ENCODE measurements around the gene HACD4.

Gene HACD4

DNA sequence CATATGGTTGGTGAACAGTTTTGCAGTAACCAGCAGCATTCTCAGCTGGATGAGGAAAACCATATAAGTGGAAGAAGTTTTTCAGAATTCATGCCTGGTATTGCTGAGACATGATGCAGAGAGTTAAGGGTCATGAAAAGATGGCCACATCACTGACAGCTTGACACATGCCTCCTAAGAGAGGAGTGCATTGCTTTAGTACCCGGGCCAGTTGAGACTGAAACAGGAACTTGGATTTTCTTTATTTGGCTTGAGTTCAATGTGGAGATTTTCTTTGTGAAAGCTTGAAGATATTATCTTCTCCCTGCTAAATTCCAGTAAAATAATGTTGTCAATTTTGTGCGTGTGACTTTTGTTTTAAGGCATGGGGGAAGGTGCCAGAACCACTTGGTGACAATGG is 35.8 kb downstream of the HACD4 start:
- FAIRE-seq: no peak
- TF ChIP-seq SPI1 (IDR thresholded peaks at IDR 0.05; ENCODE audit: low read depth, low read length) (0 out of 2 replicates have a peak, but pooled peaks have one; percentile 10), POLR2AphosphoS5 (IDR thresholded peaks at IDR 0.05; ENCODE audit: low read depth, low read length) (no peak)
- no peak for DNase-seq (ENCODE audit: insufficient read length, low spot score)

DNA sequence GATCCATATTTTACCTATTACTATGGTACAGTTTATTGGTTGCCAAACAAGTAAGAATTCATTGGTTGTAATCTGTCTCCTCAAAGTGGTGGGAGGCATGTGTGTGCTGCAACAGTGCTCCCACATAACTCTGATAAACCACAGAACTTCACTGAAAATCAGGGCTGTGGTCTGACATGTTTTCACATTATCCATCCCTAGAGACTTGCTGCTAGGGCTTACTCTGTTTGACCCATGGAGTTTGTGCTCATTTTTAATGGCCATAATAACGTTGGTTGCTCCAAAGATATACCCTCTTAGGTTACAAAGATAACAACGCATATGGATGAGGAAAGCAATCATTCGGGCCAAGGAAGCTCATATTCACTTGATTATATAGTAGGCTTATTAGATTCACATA is 37.0 kb downstream of the HACD4 start:
- FAIRE-seq (peak; percentile 84), DNase-seq (ENCODE audit: insufficient read length, low spot score) (no peak)
- no peak for TF ChIP-seq SPI1 (IDR thresholded peaks at IDR 0.05; ENCODE audit: low read depth, low read length)
- TF ChIP-seq POLR2A (IDR thresholded peaks at IDR 0.05; ENCODE audit: low read depth, low read length): no peak
- TF ChIP-seq POU2F2 (IDR thresholded peaks at IDR 0.05; ENCODE audit: low read depth, low read length): no peak
- TF ChIP-seq TAF1 (IDR thresholded peaks at IDR 0.05; ENCODE audit: low read depth, low read length): no peak
- TF ChIP-seq POLR2AphosphoS5 (IDR thresholded peaks at IDR 0.05; ENCODE audit: low read depth, low read length): no peak
- no peak for TF ChIP-seq PAX5 (IDR thresholded peaks at IDR 0.05; ENCODE audit: insufficient read depth, low read length, severe bottlenecking)

DNA sequence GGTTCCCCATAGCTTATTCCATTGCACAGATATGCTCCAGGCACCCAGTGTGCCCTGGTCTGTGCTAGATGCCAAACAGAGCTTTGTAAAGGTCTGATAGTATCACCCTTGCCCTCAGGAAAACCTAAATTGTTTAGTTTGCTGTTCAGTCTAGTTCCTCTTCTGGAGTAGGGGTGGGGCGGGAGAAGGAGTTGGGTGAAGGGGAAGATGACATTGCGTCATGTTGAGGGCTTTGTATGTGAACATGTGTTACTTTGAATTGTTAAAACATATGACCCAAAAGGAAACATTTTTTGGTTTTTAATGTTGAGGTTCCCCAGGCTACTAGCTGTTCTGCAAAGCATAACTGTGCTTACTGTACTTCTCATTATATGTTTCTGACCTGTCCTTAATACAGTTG is 40.6 kb downstream of the HACD4 start:
- FAIRE-seq: no peak
- TF ChIP-seq POLR2AphosphoS5 (IDR thresholded peaks at IDR 0.05; ENCODE audit: low read depth, low read length) (no peak), PAX5 (IDR thresholded peaks at IDR 0.05; ENCODE audit: insufficient read depth, low read length, severe bottlenecking) (no peak), POU2F2 (IDR thresholded peaks at IDR 0.05; ENCODE audit: low read depth, low read length) (no peak), POLR2A (IDR thresholded peaks at IDR 0.05; ENCODE audit: low read depth, low read length) (no peak)
- no peak for DNase-seq (ENCODE audit: insufficient read length, low spot score)

DNA sequence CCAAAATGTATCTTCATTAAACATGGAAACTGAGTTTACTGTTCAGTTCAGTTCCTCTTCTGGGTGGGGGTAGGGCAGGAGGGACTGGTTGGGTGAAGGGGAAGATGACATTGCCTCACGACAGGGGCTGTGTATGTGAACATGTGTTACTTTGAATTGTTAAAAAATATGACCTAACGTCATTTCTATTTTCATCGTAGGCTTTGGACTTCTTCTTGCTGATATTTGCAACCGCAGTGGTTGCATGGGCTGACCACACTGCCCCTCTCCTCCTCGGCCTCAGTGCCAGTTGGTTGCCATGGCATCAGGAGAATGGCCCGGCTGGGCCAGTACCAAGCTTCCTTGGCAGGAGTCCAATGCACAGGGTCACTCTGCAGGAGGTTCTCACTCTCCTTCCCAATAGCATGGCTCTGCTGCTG is 41.5 kb downstream of the HACD4 start:
- TF ChIP-seq SPI1 (IDR thresholded peaks at IDR 0.05; ENCODE audit: low read depth, low read length): 0 out of 2 replicates have a peak, but pooled peaks have one; percentile 31
- TF ChIP-seq TAF1 (IDR thresholded peaks at IDR 0.05; ENCODE audit: low read depth, low read length): no peak
- no peak for TF ChIP-seq PAX5 (IDR thresholded peaks at IDR 0.05; ENCODE audit: insufficient read depth, low read length, severe bottlenecking)
- no peak for DNase-seq (ENCODE audit: insufficient read length, low spot score)
- peak; percentile 63 for FAIRE-seq

DNA sequence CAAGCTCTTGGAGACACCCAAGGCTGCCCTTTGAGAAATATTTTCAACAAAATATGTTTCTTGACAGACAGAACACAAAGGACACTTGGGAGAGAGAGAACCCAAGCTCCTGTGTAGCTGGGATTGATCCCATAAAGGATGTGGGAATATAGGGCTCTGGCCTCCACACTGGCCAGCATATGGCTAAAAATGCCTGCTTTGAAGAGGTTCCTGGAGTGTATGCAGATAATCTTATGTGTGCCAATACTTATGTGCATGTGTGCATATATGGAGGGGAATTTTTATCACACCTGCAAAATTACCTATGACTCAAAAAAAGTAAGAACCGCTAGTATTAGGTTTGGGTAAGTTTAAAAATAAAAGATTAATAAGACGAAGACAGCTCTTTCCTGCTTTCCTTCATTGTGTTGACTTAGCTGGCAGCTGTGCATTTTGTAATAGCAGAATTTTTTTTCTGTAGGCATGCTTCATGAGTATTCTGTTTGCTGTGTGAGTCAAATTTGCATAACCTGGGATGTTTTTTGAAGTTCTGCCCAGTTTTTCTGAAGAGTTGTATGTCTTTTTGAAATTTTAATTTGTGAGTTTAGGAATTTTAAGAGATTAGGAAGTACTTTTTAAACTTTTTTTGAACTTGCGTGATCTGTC is 42.6 kb downstream of the HACD4 start:
- peak; percentile 41 for FAIRE-seq
- no peak for TF ChIP-seq TAF1 (IDR thresholded peaks at IDR 0.05; ENCODE audit: low read depth, low read length)
- no peak for DNase-seq (ENCODE audit: insufficient read length, low spot score)

DNA sequence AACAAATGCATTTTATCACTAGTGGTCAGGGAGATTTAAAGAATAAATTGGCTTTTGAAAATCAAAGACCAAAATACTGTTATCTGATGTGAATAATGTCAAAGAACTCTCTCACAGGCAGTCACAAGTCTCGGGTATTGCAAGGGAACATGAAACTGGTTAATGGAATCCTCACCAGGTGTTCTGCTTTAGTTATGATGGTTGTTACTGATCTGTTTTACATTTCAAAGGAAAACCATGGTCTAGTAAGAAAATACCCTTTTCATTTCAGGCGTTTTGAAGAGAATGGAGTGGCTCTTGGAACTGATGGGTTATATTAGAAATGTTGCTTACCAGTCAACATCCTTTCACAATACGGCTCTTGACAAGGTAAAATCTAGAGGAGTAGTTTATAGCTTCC is 43.4 kb downstream of the HACD4 start:
- TF ChIP-seq POU2F2 (IDR thresholded peaks at IDR 0.05; ENCODE audit: low read depth, low read length): no peak

DNA sequence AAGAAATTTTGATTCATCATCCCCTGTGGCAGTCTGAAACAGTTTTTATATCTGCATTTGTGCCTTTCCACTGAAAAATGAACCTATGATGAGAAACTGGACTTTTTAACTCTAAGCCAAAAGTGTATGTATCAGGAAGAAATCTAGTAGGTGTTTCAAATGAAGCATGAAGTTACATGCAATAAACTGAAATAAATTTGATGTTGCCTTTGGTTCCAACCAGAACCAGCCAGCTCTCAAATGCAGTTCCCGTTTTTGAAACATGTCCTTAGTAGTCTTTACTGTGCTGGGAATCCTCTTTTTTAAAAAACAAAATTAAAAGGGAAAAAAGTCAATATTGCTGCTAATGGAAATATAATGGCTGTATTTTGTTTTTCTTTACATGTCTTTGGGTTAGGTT is 43.9 kb downstream of the HACD4 start:
- TF ChIP-seq SPI1 (IDR thresholded peaks at IDR 0.05; ENCODE audit: low read depth, low read length) (peak; percentile 27; the same call in 1 of the 2 replicates), PAX5 (IDR thresholded peaks at IDR 0.05; ENCODE audit: insufficient read depth, low read length, severe bottlenecking) (no peak)
- FAIRE-seq: no peak
- no peak for DNase-seq (ENCODE audit: insufficient read length, low spot score)

More for the DNA sequence above, 43.4 kb downstream of the HACD4 start:
- DNase-seq (ENCODE audit: insufficient read length, low spot score) (no peak), FAIRE-seq (peak; percentile 41)

DNA sequence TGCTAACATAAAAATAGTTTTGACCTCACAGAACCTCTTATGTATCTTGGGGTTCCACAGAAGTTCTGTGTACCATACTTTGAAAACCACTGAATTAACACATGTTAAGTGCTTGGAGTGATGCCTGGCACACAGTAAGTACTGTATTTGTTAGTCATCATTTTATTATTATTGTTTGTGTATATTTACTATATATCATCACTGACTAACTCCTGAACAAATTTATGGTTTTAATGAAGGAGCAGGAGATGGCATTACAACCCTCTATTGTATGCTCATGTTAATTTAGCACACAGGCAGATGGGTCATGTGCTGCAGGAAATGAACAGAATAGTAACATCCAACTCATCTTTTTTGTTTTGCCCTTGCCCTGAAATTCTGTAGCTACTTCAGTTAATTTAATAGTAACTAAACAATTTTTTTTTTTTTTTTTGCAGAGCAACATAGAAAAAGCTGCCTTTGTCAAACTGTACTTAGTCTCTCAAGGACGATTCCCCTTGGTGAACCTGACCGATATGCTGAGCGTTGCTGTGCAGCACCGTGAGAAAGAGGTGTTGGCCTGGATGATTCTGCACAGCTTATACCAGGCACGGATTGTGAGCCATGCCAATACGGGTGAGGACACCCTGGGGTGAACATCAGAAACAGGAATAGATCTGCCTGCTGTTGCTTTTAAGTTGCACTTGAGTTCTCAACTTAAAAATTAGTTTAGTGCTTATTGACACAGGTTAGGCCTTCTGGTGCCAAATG is 45.4 kb downstream of the HACD4 start:
- FAIRE-seq: no peak
- TF ChIP-seq TAF1 (IDR thresholded peaks at IDR 0.05; ENCODE audit: low read depth, low read length) (no peak), PAX5 (IDR thresholded peaks at IDR 0.05; ENCODE audit: insufficient read depth, low read length, severe bottlenecking) (no peak)
- no peak for DNase-seq (ENCODE audit: insufficient read length, low spot score)

DNA sequence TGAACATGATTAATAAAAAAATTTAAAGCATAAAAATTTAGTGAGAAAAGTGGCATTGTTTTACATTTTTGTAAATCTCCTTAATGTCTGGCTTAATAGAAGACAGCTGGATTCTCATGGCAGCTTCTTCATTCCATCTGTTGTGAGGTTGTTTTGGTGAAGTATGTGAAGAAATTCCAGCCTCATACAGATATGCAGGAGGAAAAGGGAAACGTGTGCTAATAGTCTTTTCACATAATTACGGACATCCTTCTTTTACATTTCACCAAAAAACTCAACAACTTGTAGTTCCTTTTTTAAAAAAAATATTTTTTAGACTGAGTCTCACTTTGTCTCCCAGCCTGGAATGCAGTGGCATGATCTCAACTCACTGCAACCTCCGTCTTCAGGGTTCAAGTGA is 46.9 kb downstream of the HACD4 start:
- FAIRE-seq (no peak), DNase-seq (ENCODE audit: insufficient read length, low spot score) (no peak)
- no peak for TF ChIP-seq PAX5 (IDR thresholded peaks at IDR 0.05; ENCODE audit: insufficient read depth, low read length, severe bottlenecking)
- no peak for TF ChIP-seq POU2F2 (IDR thresholded peaks at IDR 0.05; ENCODE audit: low read depth, low read length)

DNA sequence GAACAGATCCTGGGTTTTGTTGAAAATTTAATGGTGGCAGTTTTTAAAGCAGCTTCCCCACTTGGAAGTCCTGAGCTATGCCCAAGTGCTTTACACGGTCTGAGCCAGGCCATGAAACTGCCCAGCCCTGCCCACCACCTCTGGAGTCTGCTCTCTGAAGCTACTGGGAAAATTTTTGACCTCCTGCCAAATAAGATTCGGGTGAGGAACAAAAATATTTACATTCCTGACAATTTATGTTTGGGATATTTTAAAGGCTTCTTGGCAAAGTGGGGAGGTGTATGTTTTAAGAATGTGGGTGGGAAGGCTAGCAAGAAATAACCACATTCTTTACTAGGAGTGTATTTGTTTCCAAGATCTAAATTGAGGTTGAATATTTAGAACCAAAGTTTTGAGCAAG is 50.0 kb downstream of the HACD4 start:
- FAIRE-seq (no peak), DNase-seq (ENCODE audit: insufficient read length, low spot score) (no peak)
- TF ChIP-seq POLR2AphosphoS5 (IDR thresholded peaks at IDR 0.05; ENCODE audit: low read depth, low read length): no peak

DNA sequence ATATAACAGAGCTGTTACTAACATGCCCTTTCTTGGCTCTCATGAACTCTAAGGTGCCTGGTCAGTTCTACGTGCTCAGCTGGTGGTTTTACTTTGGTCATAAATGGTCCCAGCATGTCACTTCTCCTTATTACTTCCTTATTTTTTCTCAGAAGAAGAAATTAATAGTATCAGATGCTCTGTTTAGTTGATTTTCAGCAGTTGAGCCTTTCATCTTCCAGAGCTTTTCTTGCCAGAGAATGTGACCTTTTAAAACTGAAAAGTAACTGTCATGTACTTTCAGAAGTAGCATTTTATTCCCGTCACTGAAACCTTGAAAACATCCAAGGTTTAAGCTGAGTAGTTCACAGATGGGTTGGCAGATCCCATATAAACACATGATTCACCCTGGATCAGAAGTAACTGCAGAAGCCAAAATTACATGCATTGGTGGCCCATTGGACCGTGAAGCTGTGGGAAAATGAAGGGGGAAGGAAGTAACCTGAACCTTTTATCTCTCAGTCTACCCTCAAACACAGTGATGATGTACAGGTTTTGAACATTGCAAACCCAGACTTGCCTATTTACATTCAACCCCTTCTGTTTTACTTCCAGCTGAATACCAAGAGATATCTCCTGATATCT is 50.5 kb downstream of the HACD4 start:
- DNase-seq (ENCODE audit: insufficient read length, low spot score): no peak
- TF ChIP-seq SPI1 (IDR thresholded peaks at IDR 0.05; ENCODE audit: low read depth, low read length) (peak; percentile 80), TAF1 (IDR thresholded peaks at IDR 0.05; ENCODE audit: low read depth, low read length) (no peak), POU2F2 (IDR thresholded peaks at IDR 0.05; ENCODE audit: low read depth, low read length) (no peak)
- peak; percentile 84 for FAIRE-seq

All from GM12891 (cell line).